Caki2 (cell line): ENCODE data around the gene DENND1A. TPM values are rescaled to one million over a fixed set of nuclear protein-coding genes. Genes with fewer than 3 reads are reported as not detected.
"Not testable (repeated sequence)": the region's sequence is repeated elsewhere in the genome, so short reads cannot be mapped to it uniquely, and the experiment has no call there.

ENCODE experiments used
- DNase-seq: peaks from one replicate; pipeline ENCODE4 v3.0.0-alpha.2; 2015; ENCODE audit warnings: low read depth
- in situ Hi-C: cut with HindIII; loops from 2 replicates; pipeline ENCODE4 v1.10.0; 2016; ENCODE audit warnings: low sequenced_read_pairs, low pct_unique_long_range_greater_than_20kb, mixed read lengths
- total RNA-seq: library from RNA; depleted of rRNA; stranded (reverse); fragments of >200 nt; shearing (Covaris generic); gene quantifications from 2 replicates; pipeline ENCODE4 v1.2.3, GENCODE V29; 2014; ENCODE audit warnings: low replicate concordance; rRNA removed

Gene DENND1A
- 11.7 and 14.0 TPM in 2 replicates for total RNA-seq

GRCh38 chr9:123929870-123930831 is at the start of gene DENND1A:
DENND1A (minus strand) TSS chr9:123930126; CDS start chr9:123929905, 221 bp downstream.
- DNase-seq = peak; percentile 93
- in situ Hi-C loops = no loop called here

DNA sequence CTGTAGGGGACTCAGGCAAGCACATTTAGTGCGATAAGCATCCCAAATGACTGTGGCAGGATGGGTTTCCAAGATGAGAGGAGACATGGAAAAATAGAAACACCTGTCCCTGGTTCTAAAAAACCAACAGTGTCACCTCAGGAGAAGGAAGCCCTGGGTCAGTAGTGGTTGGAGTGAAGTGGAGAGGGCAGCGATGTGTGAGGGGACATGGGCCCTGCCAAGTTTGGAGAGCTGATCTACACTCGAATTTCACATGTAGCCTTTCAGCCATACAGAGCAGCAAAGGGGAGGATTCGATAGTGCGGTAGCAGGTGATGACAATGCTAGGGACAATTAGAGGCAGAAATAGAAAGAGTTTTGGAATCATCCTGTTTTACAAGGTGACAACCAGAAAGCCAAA is 49.1 kb upstream of the DENND1A start:
- no peak for DNase-seq
- in situ Hi-C loops = no loop called here

DNA sequence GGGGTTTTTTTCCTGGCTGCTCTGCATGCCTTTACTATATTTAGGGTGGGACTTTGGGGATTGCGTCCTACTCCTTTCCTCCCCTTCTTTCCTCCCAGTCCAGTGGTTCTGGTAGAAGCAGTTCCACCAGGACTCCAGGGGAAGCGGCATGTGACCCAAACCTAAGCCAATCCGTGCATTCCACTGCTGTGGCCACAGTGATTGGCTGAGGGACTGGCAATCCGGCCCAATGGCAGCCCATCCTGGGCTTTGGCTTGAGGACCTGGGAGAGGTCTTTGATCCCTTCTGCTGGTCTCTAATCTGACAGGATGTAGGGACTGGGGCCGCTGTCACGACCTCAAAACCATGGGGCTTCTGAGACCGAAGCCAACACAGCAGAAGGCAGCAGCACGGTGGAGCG is 46.7 kb upstream of the DENND1A start:
- DNase-seq, in situ Hi-C loops: not testable (repeated sequence)

- in situ Hi-C loops = no loop called here
- no peak for DNase-seq
Measured at GRCh38 chr9:123975871-123976270, 45.9 kb upstream of the DENND1A start.

DNA sequence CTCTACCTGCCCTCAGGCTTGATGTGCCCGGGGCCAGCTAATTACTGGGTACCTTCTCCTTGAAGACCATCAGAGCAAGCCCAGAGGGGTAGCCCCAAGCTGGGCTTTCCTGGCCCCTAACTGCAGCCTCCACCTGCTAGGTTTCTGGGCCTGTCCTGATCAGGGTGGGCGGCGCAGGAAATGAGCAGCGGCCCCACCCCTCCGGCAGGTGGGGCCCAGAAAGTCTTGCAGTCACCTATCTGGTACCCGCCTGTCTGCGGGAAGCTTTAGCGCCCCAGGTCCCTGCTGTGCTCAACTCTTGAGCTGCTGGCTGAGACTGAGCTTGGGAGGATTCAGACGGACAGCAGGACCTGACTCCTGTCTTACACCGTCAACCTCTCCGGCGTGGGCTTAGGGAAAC is 44.5 kb upstream of the DENND1A start:
- in situ Hi-C loops = no loop called here
- no peak for DNase-seq

DNA sequence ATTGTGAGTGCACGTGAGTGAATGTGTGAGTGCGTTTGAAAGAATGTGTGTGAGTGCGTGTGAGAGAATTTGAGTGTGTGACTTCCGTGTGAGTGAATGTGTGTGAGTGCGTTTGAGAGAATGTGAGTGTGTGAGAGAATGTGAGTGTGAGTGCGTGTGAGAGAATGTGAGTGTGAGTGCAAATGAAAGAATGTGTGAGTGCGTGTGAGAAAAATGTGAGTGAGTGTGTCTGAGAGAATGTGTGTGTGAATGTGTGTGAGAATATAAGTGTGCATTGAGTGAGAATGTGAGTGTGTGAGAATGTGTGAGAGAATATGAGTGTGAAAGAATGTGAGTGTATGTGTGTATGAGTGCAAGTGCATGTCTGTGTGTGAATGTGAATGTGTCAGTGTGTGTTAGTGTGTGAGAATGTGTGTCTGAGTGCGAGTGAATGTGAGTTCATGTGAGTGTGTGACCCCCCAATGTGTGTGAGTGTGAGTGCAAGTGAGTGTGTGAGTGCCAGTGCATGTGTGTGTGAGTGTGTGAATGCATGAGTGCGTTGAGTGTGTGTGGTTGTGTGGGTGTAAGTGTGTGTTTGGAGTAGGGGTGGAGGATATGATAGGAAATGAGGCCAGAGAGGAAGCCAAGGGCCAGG is 43.8 kb upstream of the DENND1A start:
- in situ Hi-C loops = no loop called here
- no peak for DNase-seq

DNA sequence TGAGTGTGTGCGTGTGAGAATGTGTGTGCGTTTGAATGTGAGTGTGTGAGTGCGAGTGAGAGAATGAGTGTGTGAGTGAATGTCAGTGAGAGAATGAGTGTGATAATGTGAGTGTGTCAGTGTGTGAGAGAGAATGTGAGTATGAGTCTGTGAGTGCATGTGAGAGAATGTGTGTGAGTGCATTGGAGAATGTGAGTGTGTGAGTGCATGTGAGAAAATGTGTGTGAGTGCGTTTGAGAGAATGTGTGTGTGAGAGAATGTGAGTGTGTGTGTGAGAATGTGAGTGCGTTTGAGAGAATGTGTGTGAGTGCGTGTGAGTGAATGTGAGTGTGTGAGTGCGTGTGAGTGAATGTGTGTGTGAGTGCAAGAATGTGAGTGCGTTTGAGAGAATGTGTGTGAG is 42.7 kb upstream of the DENND1A start:
- in situ Hi-C loops = no loop called here

DNA sequence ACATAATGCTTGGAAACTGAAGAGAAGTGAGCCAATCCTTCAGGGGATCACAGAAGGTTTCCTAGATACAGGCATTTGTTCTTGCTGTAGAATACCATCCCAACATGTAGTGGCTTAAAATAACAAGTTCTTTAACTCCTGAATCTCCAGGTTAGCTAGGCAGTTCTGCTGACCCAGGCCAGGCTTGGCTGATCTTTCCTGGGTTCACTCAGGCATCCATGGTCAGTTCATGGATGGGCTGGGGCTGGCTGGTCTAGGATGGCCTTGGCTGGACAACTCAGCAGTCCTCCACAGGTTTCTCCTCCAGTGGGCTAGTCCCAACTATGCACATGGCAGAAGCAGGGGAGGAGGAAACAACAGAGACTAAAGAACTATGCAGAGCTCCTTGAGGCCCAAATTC is 37.4 kb upstream of the DENND1A start:
- in situ Hi-C loops = no loop called here
- no peak for DNase-seq

More for the DNA sequence above, 42.7 kb upstream of the DENND1A start:
- no peak for DNase-seq

- DNase-seq = no peak
- in situ Hi-C loops = no loop called here
Measured at GRCh38 chr9:123965801-123966686, 36.1 kb upstream of the DENND1A start.

DNA sequence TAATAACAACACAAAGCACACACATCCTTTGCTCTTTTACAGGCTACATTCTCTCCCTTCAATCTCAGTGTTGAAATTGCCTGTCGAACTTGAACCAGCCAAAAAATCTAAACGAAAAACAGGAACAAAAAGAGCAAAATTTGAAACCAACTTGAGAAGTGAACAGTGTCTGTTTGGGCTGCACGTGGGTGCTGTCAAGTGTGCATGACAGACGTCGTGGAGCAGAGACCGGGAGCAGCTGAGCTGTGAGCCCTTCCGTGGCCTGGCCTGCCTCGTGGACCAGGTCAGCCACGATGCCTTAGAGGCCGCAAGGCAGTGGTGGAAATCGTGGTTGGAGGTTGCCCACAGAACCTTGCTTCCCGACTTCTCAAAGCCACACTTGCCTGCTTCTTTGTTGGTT is 34.8 kb upstream of the DENND1A start:
- DNase-seq = no peak
- in situ Hi-C loops = no loop called here

- in situ Hi-C loops = no loop called here
- DNase-seq = no peak
Measured at GRCh38 chr9:123960965-123961364, 31.0 kb upstream of the DENND1A start.

DNA sequence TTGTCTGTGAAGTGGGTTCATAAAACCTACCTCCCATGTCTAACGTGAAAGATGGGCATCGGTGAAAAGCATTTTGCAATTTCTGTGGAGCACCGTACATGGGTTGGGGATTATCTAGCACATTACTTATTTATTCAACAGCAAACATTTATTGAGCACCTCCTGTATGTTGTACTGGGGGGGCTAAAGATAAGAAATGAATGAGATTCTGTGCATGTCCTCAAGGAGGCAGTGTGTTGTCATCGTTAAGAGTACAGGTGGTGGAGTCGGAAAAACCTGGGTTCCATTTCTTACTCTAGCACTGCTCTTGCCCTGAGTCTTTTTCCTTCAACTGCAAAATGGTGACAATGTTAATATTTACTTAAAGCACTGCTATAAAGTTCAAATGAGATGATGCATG is 30.4 kb upstream of the DENND1A start:
- in situ Hi-C loops = no loop called here
- no peak for DNase-seq

- in situ Hi-C loops = no loop called here
- DNase-seq = no peak
Measured at GRCh38 chr9:123959787-123960186, 29.9 kb upstream of the DENND1A start.

- in situ Hi-C loops = no loop called here
- DNase-seq = no peak
Measured at GRCh38 chr9:123957731-123958130, 27.8 kb upstream of the DENND1A start.

DNA sequence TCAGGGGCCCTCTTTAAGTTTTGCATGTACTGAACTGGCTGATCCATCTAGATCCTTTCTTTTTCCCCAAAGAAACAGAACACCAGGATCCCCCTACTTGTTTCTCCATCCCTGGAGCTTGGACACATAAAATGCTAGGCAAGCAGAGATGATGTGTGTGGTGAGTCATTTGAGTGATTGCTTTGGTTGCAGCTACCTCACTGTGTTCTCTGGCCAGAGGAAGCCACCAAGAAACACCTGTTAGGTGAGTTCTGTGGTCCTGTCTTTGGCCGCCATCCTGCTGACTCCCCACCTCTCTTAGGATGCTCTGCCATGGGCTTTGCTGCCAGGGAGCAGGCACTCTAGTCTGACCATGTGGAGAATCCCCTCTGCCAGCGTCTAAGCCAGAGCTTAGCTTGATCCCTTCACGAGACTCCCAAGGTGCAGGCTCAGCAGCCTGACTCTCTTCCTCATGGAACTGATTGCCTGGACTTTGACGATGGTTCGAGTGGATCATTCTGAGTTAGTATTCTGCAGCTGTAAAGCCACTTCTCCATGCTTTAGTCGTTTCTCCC is 27.3 kb upstream of the DENND1A start:
- in situ Hi-C loops = no loop called here
- DNase-seq = no peak

GRCh38 chr9:123955637-123956036 is 25.7 kb upstream of the DENND1A start:
- in situ Hi-C loops = no loop called here
- DNase-seq = no peak

GRCh38 chr9:123954518-123955280 is 24.8 kb upstream of the DENND1A start:
- DNase-seq = no peak
- in situ Hi-C loops = no loop called here
